NCI-H128 (cell line): ENCODE results near the gene RERE.
"Not testable (repeated sequence)": the region's sequence is repeated elsewhere in the genome, so short reads cannot be mapped to it uniquely, and the experiment has no call there.

Experiments used
- DNase-seq: peaks from one replicate; lab custom pipeline; 2025; ENCODE audit not compliant: unreplicated experiment; lab: John Stamatoyannopoulos, UW

The RERE gene

DNA sequence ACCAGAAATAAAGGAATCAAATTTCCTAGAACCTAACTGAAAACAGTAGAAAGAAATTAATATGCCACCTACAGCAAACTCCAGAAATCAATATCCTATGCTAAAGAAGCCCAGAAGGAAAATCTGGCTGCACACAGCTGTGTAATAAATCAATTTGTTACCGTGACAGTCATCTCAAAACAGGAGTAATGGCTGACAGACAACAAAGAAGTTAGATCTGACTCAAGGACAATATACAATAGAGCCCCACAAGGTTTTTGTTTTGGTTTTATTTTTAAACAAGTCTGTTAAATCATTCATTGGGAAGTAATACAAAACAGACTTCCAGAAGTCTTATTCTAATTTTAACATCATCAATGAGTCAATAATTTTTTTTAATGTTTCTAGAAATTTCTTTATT lies 168.4 kb downstream of the RERE start:
- no peak for DNase-seq

DNA sequence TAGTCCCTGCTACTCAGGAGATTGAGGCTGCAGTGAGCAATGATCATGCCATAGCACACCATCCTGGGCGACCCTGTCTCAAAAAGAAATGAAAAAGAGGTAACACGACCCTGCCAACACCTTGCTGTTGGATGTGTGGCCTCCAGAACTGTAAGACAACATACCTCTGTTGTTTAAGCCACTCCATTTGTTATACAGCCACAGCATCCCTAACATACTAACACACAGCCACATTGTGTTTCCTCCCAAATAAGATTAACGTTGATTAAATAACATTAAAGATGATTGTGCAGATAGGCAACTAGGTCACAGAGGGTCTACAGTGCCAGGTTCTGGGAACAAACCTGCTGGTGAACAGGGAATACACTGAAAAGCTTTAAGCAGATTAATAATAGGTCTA lies 170.4 kb downstream of the RERE start:
- no peak for DNase-seq

DNA sequence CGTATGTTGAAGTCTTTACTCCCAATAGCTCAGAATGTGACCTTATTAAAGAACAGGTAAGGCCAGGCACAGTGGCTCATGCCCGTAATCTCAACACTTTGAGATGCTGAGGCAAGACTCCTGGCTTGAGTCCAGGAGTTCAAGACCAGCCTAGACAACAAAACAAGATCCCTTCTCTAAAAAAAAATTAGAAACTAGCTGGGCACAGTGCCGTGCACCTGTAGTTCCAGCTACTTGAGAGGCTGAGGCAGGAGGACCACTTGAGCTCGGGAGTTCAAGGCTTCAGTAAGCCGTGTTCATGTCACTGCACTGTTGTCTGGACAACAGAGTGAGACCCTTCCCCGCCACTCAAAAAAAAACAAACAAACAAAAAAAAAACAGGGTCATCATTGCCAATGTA lies 171.3 kb downstream of the RERE start:
- DNase-seq: no peak

DNA sequence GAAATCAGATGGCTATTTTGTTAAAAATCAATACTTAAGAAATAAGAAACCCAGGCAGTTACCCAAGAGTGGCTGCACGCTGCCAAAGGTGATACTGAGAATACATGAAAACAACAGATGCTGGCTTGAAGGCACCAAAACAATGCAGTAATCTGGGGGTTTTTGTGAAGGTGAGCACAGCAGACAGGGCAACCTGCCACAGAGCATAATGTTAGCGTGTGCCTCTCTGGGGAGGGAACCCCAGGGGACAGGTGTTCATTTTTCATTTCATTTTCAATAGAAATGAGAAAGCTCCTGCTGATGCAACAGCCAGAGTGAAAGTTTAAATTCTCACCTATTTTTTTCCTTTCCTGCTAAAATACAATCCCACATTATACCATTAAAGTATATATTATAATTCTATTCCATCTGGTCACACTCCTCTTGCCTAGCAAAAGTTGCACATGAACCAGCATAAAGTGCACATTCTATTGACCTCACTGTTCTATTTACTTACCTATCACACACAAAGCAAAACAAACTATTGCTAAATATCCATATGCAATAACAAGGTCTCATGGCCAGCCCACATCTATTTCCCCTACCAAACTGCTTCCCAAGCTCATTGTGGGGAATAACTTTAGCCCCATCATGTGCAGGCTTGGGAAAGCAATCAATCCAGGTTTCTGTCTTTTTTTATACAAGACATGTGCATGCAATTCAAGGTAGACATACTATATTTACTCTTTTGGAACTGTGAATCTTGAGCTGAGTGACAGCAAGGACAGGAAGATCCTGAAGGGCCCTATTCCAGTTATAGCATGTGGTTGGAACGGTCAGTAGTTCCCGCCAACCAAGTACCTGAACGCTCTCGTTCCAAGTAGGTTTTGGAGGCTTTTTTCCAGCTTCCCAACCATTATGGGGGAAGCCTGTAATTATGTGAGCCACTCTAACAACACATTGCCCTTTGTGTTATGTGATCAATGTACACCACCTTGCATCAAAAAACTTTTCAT lies 173.6 kb downstream of the RERE start:
- no peak for DNase-seq

DNA sequence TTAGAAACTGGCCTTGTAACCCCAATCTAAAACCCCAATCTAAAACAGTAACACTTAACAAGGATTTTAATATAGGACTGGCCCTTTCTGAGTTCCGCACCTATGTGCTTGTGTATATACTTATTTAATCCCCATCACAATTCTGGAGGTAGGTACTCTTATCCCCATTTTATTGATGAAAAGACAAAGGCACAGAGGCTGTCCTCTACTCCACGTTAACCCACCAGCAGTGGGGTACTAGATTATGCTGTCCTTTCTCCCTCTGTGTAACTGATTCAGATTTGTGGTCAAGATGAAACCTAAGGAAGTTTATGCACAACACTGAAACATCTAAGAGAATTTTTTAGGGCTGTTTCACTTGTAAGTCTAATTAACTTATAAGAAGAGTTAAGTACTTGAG lies 175.3 kb downstream of the RERE start:
- DNase-seq: no peak

DNA sequence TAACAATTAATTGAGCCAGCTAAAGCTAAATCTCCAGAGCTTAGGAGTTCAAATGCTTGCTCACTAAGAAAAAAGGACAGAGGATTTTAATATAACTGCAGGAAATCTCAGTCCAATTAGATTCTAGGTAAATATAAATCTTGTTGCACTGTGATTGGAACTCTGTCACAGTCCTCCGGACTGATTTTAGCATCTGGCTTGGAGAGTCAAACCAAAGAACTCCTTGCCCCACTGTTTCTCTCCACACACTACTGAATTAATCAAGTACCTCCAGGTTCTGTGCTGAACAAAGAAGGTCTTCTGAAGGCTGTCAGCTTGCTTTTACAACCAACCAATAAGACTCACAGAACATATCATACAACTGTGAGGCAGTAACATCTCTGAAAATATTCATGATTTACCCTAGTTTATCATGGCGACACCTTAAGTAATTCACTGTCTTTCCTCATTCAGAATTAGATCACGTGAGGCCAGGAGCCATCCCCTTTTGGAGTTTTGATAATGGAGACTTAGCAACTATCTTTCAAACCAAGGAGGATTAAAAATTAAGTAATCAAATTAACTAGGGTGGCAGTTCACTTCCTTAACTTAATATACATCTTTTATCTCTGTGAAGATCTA lies 176.0 kb downstream of the RERE start:
- no peak for DNase-seq

DNA sequence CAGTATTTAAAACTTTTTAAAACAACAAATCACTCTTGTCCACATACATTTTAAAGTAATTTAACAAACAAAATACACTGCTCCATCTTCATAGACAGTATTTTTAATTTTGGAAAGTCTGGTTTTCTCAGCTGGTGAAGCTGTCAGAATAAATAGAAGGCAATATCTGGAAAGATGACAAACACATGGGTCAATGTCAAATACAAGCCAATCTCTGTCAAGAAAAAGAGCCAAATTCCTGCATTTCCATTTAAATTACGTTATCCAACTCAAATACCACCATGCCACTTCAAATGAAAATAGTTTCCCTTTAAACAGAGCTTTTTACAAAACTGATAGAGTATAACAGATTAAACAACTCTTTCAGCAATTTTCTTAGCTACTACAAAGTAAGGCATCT lies 176.5 kb downstream of the RERE start:
- no peak for DNase-seq

DNA sequence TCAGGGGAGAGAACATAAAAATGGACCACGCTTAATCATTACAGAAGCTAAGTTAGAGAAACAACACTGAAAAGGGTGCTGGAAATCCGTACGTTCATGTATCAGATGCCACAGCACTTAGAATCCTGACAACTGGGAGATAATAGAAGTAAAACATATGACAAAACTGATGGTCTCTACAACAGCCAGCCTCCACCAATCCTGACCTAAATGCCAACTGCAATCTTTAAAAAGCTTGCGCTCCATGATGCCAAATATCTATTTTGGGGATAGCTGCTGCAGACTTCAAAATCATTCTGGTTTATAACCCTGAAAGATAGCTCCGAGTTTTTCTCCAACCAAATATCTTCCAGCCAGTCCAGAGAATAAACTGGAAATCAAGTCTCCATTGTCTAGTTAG lies 178.3 kb downstream of the RERE start:
- DNase-seq: no peak

DNA sequence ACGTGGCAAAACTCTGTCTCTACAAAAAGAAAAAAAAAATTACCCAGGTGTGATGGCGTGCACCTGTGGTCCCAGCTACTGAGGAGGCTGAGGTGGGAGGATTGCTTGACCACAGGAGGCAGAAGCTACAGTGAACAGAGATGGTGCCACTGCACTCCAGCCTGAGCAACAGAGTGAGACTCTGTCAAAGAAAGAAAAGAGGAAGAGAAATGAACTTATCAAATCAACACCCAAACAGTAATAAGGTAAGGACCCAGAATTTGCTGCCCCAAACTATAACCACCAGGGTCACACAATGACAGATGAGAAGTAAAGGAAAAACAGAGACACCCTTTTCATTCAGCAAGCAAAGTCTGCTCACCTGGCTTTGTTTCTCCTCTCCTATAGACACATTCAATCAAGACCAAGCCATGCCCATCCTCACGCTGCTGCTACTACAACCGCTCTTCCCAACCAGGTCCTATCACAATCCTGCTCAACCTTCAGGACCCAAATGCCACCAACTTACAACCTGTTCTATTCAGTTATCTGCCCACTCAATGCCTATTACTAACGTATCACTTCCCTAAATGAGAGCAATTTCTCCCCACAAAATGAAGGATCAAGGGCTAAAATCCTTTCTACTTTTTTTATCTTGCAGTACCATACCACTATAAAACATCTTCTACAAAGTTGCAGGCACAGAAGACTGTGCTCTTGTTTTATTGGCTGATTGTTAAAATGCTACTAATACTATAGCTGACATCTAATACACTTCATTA lies 183.5 kb downstream of the RERE start:
- no peak for DNase-seq

DNA sequence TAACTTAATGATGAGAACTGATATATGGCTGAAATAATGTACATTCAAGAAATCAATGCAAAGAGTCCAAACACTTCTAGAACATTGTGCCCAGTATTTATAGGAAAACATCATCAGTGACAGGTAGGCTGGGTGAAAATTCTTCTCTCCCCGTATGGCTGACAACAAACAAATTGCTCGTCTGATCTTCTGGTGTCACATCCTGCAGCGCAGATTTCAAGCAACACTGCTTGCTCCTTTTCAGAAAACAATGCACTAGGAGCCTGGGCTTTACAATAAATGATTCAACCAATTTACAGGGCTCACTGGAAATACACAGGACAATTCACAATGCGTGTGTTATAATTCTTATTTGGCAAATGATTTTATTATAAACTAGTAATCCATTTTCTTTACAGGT lies 185.3 kb downstream of the RERE start:
- no peak for DNase-seq

DNA sequence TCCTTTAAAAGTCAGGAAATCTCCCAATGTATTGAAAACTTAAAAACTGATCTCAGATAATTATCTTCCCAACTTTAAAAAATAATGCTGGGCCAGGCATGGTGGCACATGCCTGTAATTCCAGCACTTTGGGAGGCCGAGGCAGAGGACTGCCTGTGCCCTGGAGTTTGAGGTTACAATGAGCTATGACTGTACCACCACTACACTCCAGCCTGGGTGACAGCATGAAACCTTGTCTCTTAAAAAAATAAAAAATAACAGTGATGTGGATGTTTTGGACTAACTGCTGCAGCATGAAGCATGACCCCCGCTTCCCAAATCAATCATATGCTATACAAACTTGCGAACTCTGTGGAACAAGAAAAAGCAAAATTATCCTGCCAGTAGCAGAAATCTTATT lies 186.3 kb downstream of the RERE start:
- no peak for DNase-seq

DNA sequence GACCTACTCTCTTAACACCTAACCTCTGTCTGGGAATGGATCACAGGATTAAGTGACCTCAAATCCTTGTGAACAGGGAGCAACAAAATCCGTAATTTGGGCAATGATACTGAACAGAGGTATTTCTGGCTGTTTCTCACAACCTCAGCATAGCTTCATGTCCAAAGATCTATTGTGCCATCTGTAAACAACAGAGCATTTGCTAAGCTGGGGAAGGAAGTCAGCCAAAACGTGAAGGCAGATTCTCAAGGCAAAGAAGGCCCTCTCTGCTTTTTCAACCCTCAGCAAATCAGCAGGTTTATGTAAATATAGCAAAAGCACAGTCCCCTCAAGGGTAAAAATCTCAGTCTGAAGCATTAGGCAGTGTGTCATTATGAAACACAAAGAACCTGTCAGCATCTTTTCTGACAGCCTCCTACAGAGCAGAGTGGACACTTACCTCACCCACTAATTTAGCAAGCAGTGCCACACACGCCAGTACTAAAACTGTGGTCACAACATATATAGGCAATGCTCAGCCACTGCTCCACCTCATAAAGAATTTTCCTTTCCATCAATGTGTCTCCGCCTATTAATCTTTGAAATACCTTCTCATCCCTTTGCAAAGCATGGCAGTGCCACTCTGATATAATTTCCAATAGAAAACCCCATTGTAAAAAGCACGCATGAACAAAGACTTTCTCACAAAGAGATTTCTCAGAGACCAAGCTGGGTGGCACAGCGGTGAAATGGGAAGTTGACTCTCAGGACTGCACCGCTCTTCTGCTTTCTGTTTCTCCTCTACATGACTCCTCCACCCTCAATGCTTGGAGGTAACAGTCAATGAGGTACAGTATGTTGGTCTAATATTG lies 188.0 kb downstream of the RERE start:
- DNase-seq: no peak

DNA sequence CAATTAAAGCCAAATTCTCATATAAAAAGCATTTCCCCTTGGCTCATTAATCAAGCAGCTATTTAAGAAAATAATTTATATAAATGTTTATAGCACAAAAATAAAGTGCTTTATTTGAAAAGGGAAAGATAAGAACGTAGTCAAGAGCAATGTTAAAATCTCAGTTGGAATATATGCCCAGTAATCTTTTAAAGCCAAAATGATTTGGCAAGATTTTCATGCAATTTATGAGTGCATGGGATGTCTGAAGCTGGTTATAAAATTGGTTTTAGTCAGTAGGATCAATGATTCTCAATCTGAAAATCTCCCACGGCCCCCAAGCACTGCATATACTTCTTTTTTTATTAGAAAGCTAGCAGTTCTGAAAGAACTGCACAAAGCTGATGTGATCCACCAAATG lies 188.8 kb downstream of the RERE start:
- DNase-seq: no peak

DNA sequence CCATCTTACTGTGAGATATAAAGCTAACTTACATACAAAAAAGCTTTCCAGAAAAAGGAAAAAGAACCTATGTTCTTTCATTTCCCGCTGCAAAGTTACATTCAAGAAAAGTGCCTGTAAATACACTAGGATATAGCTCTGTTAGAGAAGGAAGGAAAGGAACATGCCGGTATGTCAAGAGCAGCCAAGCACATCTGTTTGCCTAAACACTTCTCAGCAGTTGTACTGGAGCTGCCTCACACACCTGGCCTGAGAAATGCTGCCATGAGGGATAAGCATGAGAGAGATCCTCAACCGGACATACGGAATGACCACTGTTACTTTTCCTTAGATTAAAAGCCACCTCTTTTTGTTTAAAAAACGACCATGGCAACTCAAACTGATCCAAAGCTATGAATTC lies 189.7 kb downstream of the RERE start:
- DNase-seq: no peak

DNA sequence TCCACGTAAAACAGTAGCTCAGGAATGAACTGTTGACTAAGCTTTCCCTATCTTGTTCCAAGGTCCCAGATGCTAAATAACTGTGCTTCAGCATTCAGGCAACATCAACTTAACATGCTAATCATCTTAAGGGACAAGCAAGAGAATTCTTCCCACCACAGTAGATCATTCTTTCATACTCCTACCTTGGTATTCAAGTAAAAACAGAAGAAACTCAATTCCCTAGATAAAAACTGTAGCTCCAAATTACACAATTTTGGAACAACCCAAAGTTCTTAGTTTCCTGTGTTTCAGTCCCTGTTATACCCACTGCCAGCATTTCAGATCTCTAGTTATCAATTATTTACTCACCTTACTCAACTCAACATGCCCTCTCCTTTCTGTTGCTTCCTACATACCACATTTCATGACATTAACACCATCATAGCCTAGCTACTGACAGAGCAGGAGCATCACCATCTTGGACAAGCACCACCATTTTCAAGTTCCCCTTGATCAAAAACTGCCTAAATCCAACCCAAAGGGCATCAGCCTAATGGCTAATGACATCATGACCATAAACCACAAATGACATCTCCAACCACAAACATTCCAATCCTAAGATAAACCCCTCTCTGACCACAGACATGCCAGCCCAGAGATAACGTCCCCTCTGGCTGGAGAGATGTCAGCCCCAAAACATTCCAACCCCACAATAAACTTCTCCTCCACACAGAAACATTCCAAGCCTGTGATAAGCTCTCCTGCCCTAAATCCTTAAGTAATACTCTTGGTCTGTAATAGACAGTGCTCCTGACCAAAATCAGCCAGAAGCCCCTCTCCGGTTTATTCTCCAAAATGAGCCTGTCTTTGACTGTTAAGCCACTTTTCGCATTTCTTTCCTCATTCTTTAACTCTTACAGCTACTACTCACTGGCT lies 191.2 kb downstream of the RERE start:
- no peak for DNase-seq

DNA sequence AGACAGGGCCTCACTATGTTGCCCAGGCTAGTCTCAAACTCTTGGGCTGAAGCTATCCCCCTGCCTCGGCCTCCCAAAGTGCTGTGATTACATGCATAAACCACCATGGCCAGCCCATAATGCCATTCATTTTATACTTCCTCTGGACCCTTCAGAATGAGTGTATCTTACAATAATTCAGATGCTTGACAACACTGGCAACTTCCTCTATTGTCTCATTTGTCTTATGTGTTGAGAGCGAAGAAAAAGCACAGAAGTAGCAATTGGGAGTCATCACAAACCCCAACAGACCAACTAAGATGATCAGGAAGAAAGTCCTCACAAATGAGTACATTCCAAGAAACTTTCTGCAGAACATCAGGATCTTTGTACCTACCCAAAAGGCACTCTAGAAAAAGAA lies 191.9 kb downstream of the RERE start:
- DNase-seq: no peak

DNA sequence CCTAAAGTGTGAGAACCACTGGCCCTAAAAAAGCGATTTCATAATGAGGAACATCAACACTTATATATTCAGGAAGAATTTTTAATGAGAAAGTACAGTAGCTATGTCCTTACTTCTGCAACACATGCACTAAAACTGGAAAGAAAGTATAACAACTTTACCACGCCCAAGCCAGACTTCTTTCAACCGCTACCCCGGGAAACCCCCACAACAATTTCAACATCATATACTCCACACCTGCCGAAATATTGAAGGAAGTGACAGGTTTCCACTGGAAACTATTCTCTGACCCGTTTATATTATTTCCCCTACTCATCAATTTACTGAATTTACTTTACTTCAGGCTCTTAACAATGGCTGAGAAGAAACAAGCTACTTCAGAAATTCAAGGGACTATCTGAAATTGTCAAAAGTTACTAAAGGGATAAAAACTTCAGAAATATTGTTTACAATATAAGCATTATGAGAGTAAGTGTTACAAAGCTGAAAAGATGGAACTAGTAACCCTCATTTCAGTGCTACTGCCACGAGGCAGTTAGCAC lies 193.7 kb downstream of the RERE start:
- DNase-seq: not testable (repeated sequence)

DNA sequence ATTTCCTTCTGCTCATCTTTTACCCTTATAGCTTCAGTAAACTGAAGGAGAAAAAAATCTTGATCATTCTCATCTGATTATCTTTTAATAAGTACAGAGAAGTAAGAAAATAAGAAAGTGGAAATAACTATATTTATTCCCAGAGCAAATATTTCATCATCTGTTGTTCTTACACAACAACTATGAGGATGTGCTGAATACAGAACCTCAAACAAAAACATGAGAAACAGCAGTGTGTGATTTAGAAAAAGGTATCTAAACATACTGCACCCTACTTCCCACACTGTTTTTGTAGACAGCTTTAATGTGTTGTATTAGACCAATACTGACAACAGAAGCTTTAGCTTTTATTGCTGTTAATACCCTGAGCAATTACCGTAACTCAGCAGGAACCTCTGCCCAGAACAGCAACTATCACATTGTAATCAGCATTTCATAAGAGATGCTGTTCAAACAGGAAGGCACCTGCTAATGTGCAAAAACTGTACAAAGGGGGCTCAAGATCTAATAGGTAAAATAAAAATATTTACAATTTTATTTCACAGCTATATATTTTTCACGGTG lies 195.6 kb downstream of the RERE start:
- not testable (repeated sequence) for DNase-seq

DNA sequence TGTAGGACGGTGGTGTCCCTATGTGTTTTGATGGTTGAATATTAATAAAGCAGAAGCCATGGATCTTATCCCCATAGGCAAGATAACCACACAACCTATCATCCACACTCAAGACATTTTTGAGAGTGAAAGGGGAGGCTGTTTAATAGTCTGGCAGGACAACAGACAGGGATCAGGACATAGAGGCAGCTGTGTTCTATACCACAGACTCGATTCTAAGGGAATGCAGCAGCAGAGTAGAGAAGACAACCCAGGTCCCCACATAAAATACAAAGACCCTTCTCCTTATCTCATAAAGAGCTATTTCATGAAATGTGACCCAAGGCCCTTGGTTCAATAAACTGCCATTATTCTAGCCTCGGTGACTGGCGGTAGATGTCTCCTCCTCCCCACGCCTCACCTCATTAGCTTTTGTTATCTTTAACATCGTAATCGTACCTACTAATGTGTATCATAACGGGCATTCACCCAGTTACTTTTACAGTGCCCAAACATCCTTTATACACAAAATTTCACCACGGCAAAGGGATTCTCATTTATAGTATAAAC lies 196.3 kb downstream of the RERE start:
- not testable (repeated sequence) for DNase-seq
